8988T (cell line): Measurements from ENCODE around the gene GID4.
A peak's percentile ranks its signal among the peaks of the same experiment; 100 is the strongest.
"Not testable (repeated sequence)": the region's sequence is repeated elsewhere in the genome, so short reads cannot be mapped to it uniquely, and the experiment has no call there.

Source experiments
- DNase-seq: peaks from one replicate; pipeline ENCODE4 v3.0.0; 2011

GID4 gene

GRCh38 chr17:18038861-18039534, at the start of gene GID4, which contains the start of gene ATPAF2:
Gene GID4, plus strand, starts transcription at chr17:18039408. Its CDS starts 57 bp downstream, at chr17:18039465.
Gene ATPAF2, minus strand, starts transcription at chr17:18039168. Its CDS starts 155 bp downstream, at chr17:18039013.
- DNase-seq = peak; percentile 87

GRCh38 chr17:17989618-17990017, 49.6 kb upstream of the GID4 start:
- no peak for DNase-seq

GRCh38 chr17:17990282-17990681, 48.9 kb upstream of the GID4 start:
- DNase-seq = no peak

- DNase-seq = no peak
Measured at GRCh38 chr17:17993366-17993765, 45.8 kb upstream of the GID4 start.

GRCh38 chr17:17993852-17994251, 45.4 kb upstream of the GID4 start:
- no peak for DNase-seq

- peak; percentile 55 for DNase-seq
Measured at GRCh38 chr17:17994271-17995069, 44.7 kb upstream of the GID4 start.

GRCh38 chr17:17995887-17996286, 43.3 kb upstream of the GID4 start:
- not testable (repeated sequence) for DNase-seq

- no peak for DNase-seq
Measured at GRCh38 chr17:17998934-17999333, 40.3 kb upstream of the GID4 start.

GRCh38 chr17:17999364-18000029, 39.7 kb upstream of the GID4 start:
- no peak for DNase-seq

- no peak for DNase-seq
Measured at GRCh38 chr17:18000030-18000408, 39.2 kb upstream of the GID4 start.

GRCh38 chr17:18002171-18002570, 37.0 kb upstream of the GID4 start:
- no peak for DNase-seq

- DNase-seq = no peak
Measured at GRCh38 chr17:18004345-18004744, 34.9 kb upstream of the GID4 start.

- peak; percentile 66 for DNase-seq
Measured at GRCh38 chr17:18004884-18005305, 34.3 kb upstream of the GID4 start.

GRCh38 chr17:18005496-18005895, 33.7 kb upstream of the GID4 start:
- DNase-seq = no peak

GRCh38 chr17:18006495-18007239, 32.5 kb upstream of the GID4 start:
- no peak for DNase-seq

- peak; percentile 32 for DNase-seq
Measured at GRCh38 chr17:18008496-18009268, 30.5 kb upstream of the GID4 start.

GRCh38 chr17:18009609-18010420, 29.4 kb upstream of the GID4 start:
- DNase-seq = no peak

GRCh38 chr17:18011286-18011685, 27.9 kb upstream of the GID4 start:
- no peak for DNase-seq

- DNase-seq = no peak
Measured at GRCh38 chr17:18014006-18014405, 25.2 kb upstream of the GID4 start.

- no peak for DNase-seq
Measured at GRCh38 chr17:18015593-18015992, 23.6 kb upstream of the GID4 start.

GRCh38 chr17:18016426-18016825, 22.8 kb upstream of the GID4 start:
- DNase-seq = no peak
